Loucy (cell line): ENCODE measurements around the gene MSX1.

Source experiments
- H2AFZ ChIP-seq: fragments of 200-600 bp; sonication (generic); 2 replicates; pipeline ENCODE4 v1.6.0; 2016; ENCODE audit warnings: antibody characterized with exemption, mild to moderate bottlenecking, low read length, moderate library complexity
- H3F3A ChIP-seq: fragments of 200-600 bp; 2 replicates; pipeline ENCODE4 v1.6.0; 2016; ENCODE audit warnings: antibody characterized with exemption, low read depth, mild to moderate bottlenecking
- H3K27me3 ChIP-seq: fragments of 200-600 bp; sonication (generic); 2 replicates; pipeline ENCODE4 v1.6.1; 2014; ENCODE audit warnings: low read length, mild to moderate bottlenecking; ENCODE audit not compliant: insufficient read depth, poor library complexity, severe bottlenecking
- H3K36me3 ChIP-seq: fragments of 200-600 bp; sonication (generic); 2 replicates; pipeline ENCODE4 v1.6.1; 2016; ENCODE audit warnings: low read length; ENCODE audit not compliant: insufficient read depth
- H3K4me1 ChIP-seq: fragments of 200-600 bp; sonication (generic); 2 replicates; pipeline ENCODE4 v1.5.1; 2014; ENCODE audit warnings: low read length, mild to moderate bottlenecking; ENCODE audit not compliant: insufficient read depth, poor library complexity, severe bottlenecking
- H3K4me2 ChIP-seq: fragments of 200-600 bp; sonication (generic); 2 replicates; pipeline ENCODE4 v1.6.0; 2014; ENCODE audit warnings: antibody characterized with exemption, low read length, low read depth, mild to moderate bottlenecking; ENCODE audit not compliant: poor library complexity, severe bottlenecking
- H3K4me3 ChIP-seq: fragments of 200-600 bp; sonication (generic); 2 replicates; pipeline ENCODE4 v1.5.1; 2014; ENCODE audit warnings: low read length, mild to moderate bottlenecking, mixed read lengths; ENCODE audit not compliant: poor library complexity, severe bottlenecking
- H3K79me2 ChIP-seq: fragments of 200-600 bp; sonication (generic); 2 replicates; pipeline ENCODE4 v1.6.1; 2014; ENCODE audit warnings: low read length; ENCODE audit not compliant: insufficient read depth
- H3K9ac ChIP-seq: fragments of 200-600 bp; sonication (generic); 2 replicates; pipeline ENCODE4 v1.6.0; 2014; ENCODE audit warnings: mild to moderate bottlenecking, low read depth, low read length, moderate library complexity; ENCODE audit not compliant: poor library complexity, severe bottlenecking
- H3K9me2 ChIP-seq: fragments of 200-600 bp; sonication (generic); replicated peaks from 2 replicates; pipeline ENCODE4 v1.6.1; 2016; ENCODE audit warnings: low read depth, low read length, mixed read lengths
- H3K9me3 ChIP-seq: fragments of 200-600 bp; sonication (generic); 2 replicates; pipeline ENCODE4 v1.6.1; 2014; ENCODE audit warnings: mild to moderate bottlenecking, antibody characterized with exemption, low read length, low read depth; ENCODE audit not compliant: insufficient read depth
- H4K20me1 ChIP-seq: fragments of 200-600 bp; sonication (generic); 2 replicates; pipeline ENCODE4 v1.6.0; 2014; ENCODE audit warnings: antibody characterized with exemption, low read length, mild to moderate bottlenecking; ENCODE audit not compliant: insufficient read depth, poor library complexity, severe bottlenecking
- EZH2phosphoT487 ChIP-seq: fragments of 200-600 bp; IDR thresholded peaks from 2 replicates; pipeline ENCODE4 v1.6.1; 2018; ENCODE audit warnings: antibody characterized with exemption, mild to moderate bottlenecking, moderate library complexity, borderline replicate concordance
- TF ChIP-seq, protein P1 (sequence below): fragments of 200-600 bp; sonication (generic); conservative IDR thresholded peaks from 2 replicates; pipeline ENCODE4 v1.5.1; 2014; ENCODE audit warnings: mild to moderate bottlenecking, antibody characterized with exemption, low read length

MSX1 gene

GRCh38 chr4:4852591-4853362, 6.7 kb upstream of the MSX1 start:
- H2AFZ ChIP-seq: no peak overlapping the region
- H3K79me2 ChIP-seq: no peaks in the 10 kb centered on the region
- H3K4me3 ChIP-seq: no peak overlapping the region
- no peak overlapping the region for H3K4me2 ChIP-seq
- H3K36me3 ChIP-seq: no peaks in the 10 kb centered on the region
- H3K9ac ChIP-seq: no peak overlapping the region
- no peak for TF ChIP-seq EZH2phosphoT487
- TF ChIP-seq, protein P1, sequence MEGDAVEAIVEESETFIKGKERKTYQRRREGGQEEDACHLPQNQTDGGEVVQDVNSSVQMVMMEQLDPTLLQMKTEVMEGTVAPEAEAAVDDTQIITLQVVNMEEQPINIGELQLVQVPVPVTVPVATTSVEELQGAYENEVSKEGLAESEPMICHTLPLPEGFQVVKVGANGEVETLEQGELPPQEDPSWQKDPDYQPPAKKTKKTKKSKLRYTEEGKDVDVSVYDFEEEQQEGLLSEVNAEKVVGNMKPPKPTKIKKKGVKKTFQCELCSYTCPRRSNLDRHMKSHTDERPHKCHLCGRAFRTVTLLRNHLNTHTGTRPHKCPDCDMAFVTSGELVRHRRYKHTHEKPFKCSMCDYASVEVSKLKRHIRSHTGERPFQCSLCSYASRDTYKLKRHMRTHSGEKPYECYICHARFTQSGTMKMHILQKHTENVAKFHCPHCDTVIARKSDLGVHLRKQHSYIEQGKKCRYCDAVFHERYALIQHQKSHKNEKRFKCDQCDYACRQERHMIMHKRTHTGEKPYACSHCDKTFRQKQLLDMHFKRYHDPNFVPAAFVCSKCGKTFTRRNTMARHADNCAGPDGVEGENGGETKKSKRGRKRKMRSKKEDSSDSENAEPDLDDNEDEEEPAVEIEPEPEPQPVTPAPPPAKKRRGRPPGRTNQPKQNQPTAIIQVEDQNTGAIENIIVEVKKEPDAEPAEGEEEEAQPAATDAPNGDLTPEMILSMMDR: no peak
- no peaks in the 10 kb centered on the region for H3K9me2 ChIP-seq
- no peaks in the 10 kb centered on the region for H3K4me1 ChIP-seq
- no peaks in the 10 kb centered on the region for H4K20me1 ChIP-seq
- no peaks in the 10 kb centered on the region for H3K27me3 ChIP-seq
- no peaks in the 10 kb centered on the region for H3K9me3 ChIP-seq
- no peaks in the 10 kb centered on the region for H3F3A ChIP-seq

DNA sequence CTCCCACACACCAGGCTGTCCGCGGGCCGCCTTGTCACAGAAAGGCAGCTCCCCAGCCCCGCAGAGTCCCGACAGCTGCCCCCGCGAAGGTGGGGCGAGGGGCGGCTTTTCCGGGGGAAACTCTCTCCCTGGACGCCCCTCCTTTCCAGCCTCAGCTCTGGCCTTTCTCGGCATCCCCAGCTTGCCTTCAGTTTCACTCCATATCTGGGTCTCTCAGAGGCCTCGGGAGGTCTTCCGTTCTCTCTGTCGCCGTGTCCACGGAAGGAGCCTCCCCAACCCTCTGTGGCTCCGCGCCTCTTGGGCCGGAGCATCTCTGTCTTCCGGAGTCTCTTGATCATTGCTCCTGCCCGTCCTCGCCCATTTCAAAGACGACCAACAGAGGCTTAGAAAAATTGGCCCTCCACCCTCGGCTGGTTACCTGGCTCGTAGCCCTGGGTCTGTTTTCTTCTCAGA, 6.1 kb upstream of the MSX1 start:
- H3K9me3 ChIP-seq: no peaks in the 10 kb centered on the region
- no peaks in the 10 kb centered on the region for H3K27me3 ChIP-seq
- no peaks in the 10 kb centered on the region for H3K79me2 ChIP-seq
- H3F3A ChIP-seq: no peaks in the 10 kb centered on the region
- H3K36me3 ChIP-seq: no peaks in the 10 kb centered on the region
- H3K4me1 ChIP-seq: no peaks in the 10 kb centered on the region
- H3K9ac ChIP-seq: no peak overlapping the region
- H2AFZ ChIP-seq: no peak overlapping the region
- no peaks in the 10 kb centered on the region for H4K20me1 ChIP-seq
- H3K4me2 ChIP-seq: no peak overlapping the region
- no peak overlapping the region for H3K4me3 ChIP-seq
- TF ChIP-seq, protein P1: no peak
- TF ChIP-seq EZH2phosphoT487: no peak
- H3K9me2 ChIP-seq: no peaks in the 10 kb centered on the region

DNA sequence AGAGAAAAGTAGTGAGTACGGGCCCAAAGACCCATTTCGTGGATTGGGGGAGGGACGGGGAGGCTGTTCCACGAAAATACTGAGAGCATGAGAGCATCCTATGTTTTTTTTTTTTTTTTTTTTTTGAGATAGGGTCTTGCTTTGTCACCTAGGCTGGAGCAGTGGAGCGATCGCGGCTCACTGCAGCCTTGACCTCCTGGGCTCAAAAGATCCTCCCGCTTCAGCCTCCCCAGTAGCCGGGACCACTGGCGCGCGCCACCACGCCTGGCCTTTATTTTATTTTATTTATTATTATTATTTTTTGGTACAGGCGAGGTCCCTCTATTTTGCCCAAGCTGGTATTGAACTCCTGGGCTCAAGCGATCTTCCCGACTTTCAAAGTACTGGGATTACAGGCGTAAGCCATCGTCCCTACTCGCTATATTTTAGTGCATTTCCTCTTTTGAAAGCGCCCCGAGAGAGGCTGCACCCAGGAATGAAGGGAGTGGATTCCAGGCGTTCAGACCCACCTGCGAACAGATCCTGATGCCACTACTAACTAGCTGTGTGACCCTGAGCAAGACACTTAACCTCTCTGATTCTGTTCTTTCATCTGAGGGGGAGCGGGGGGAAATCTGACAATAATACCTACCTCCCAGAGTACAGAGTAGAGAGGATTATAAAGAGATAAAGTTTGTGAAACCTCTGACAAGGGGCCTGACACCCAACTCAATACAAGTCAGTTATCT, 5.4 kb upstream of the MSX1 start:
- H3F3A ChIP-seq: no peaks in the 10 kb centered on the region
- H3K27me3 ChIP-seq: no peaks in the 10 kb centered on the region
- H3K9me2 ChIP-seq: no peaks in the 10 kb centered on the region
- TF ChIP-seq, protein P1: no peak
- no peak for TF ChIP-seq EZH2phosphoT487
- no peak overlapping the region for H2AFZ ChIP-seq
- no peak overlapping the region for H3K4me2 ChIP-seq
- H3K4me3 ChIP-seq: no peak overlapping the region
- no peaks in the 10 kb centered on the region for H3K79me2 ChIP-seq
- no peaks in the 10 kb centered on the region for H4K20me1 ChIP-seq
- no peak overlapping the region for H3K9ac ChIP-seq
- no peaks in the 10 kb centered on the region for H3K36me3 ChIP-seq
- peaks cover 3% of the 10 kb centered on the region for H3K4me1 ChIP-seq
- H3K9me3 ChIP-seq: no peaks in the 10 kb centered on the region
